Small intestine (tissue), 7 donors: ENCODE measurements around the gene TWIST2. TPM values are rescaled to one million over a fixed set of nuclear protein-coding genes. Genes with fewer than 3 reads are reported as not detected.

Experiments
- DNase-seq, 2 donors: peaks; one replicate each; pipeline versions ENCODE4 v3.0.0 to v3.0.0-alpha.2; 2013
- FAIRE-seq: peaks from 2 replicates; lab custom pipeline; 2012; peaks lifted over from hg19 to GRCh38; lab: Jason Lieb, UNC
- H3K27ac ChIP-seq, 3 donors: one replicate each; pipeline ENCODE4 v1.5.1; 2013; ENCODE audit warnings: low read length in 2 of 3, mild to moderate bottlenecking in 2 of 3, control low read depth in 1 of 3, inconsistent platforms in 1 of 3, low read depth in 1 of 3, moderate library complexity in 1 of 3
- H3K27me3 ChIP-seq, 3 donors: one replicate each; pipeline ENCODE4 v1.6.1; 2013; ENCODE audit warnings: low read length in 3 of 3, inconsistent platforms in 1 of 3; ENCODE audit not compliant: control insufficient read depth in 3 of 3, insufficient read depth in 3 of 3
- H3K36me3 ChIP-seq, 3 donors: one replicate each; pipeline ENCODE4 v1.6.1; 2013; ENCODE audit warnings: low read length in 3 of 3, inconsistent platforms in 1 of 3, low read depth in 1 of 3, mild to moderate bottlenecking in 1 of 3, moderate library complexity in 1 of 3; ENCODE audit not compliant: control insufficient read depth in 3 of 3, insufficient read depth in 2 of 3
- H3K4me1 ChIP-seq, 3 donors: one replicate each; pipeline ENCODE4 v1.6.1; 2013; ENCODE audit warnings: low read length in 2 of 3, inconsistent platforms in 1 of 3, low read depth in 1 of 3, mild to moderate bottlenecking in 1 of 3, moderate library complexity in 1 of 3; ENCODE audit not compliant: control insufficient read depth in 3 of 3, insufficient read depth in 2 of 3
- H3K4me3 ChIP-seq, 3 donors: one replicate each; pipeline ENCODE4 v1.5.1; 2013; ENCODE audit warnings: low read length in 3 of 3, control low read depth in 1 of 3, inconsistent platforms in 1 of 3, low read depth in 1 of 3, mild to moderate bottlenecking in 1 of 3, moderate library complexity in 1 of 3
- H3K9me3 ChIP-seq, 2 donors: one replicate each; pipeline ENCODE4 v1.6.1; 2013; ENCODE audit warnings: low read depth in 1 of 2, low read length in 1 of 2; ENCODE audit not compliant: control insufficient read depth in 2 of 2, insufficient read depth in 1 of 2
- WGBS, 3 donors: extraction: QIAGEN DNeasy Blood & Tissue Kit; methylation state at CpG; one replicate each; pipeline ENCODE4 v1.1.7; 2013; 5-methylcytosine and 5-hydroxymethylcytosine counted together
- polyA plus RNA-seq, 4 donors: library from polyadenylated mRNA; stranded (reverse) in 3 of 4; unstranded in 1 of 4; fragments of 200-250 nt in 3 of 4; fragments of 120-200 nt in 1 of 4; gene quantifications; one replicate each; pipeline versions ENCODE4 v1.2.1 to v1.2.3, GENCODE V29; 2013
- donor health status: healthy with polysubstance abuse.
- donor health status: control.
- donor health status: control.
- donor health status: Bipolar disorder and iron deficiency.
- donor health status: healthy.

Gene TWIST2
- polyA plus RNA-seq, 4 donors: 1.7 to 7.9 (median 3.0) TPM; not detected in 1

DNA sequence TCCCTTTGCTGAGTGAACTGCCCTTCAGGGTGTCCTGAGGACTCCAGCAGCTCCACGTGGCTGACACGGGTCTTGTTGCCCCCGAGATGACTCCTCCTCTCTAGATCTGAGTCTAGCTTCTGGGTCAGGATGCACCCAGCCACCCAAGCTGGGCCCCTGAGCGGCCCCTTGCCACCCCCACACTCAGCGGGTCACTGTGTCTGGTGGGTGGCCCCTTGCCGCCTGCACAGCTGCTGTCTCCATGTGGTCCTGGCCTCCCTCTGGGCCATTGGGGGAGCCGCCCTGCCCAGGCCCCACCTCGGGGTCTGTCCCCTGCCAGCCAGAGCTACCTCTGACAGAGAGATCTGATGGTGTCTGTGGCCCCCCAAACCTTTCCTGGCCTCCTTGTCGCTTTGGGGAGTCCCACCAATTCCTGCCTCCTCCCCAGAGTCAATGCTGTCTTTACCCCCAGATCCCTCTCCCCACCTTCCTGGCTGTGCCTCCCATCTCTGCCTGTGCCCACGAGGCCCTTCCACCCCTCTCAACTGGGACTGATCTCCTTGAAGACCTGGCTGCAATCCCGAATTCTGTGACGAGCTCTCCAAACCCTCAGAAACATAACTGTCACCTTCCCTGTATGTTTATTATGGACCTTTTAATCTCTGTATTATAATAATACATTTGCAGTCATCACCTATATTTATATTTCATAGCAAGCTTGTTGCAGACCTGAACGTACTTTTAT lies 46.5 kb downstream of the TWIST2 start:
- H3K4me1 ChIP-seq: peaks cover 0 to 2% (median 0%) of the 10 kb centered on the region in 3 donors
- 64 to 79% (median 68%) methylated on average over 11 to 13 of the region's 13 CpGs for WGBS, 3 donors
- no peak overlapping the region for H3K4me3 ChIP-seq
- no peaks in the 10 kb centered on the region for H3K36me3 ChIP-seq
- DNase-seq (no peak), FAIRE-seq (no peak)
- no peak overlapping the region for H3K27ac ChIP-seq
- H3K9me3 ChIP-seq: no peaks in the 10 kb centered on the region
- no peaks in the 10 kb centered on the region for H3K27me3 ChIP-seq

DNA sequence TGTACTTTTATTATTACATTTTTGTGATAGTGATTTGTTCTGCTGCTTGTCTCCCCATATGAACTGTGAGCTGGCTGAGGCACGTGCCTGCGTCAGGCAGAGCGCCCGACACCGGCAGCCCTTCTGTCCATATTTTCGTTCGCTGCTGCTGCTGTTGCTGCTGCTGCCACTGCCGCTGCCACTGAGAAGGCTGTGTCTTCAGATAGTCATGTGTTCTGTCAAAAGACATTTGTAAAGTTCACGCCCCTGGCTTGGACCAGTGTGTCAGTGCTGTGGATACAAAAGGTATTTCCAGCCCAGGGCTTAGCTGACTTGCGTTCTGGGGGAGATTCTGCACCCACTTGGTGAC lies 47.0 kb downstream of the TWIST2 start:
- WGBS, 3 donors: 83 to 91% (median 88%) methylated on average over 10 of the region's 10 CpGs
- Histone ChIP-seq H3K27ac (no peak overlapping the region), H3K9me3 (no peaks in the 10 kb centered on the region), H3K4me3 (no peak overlapping the region), H3K27me3 (no peaks in the 10 kb centered on the region), H3K36me3 (no peaks in the 10 kb centered on the region), H3K4me1 (peaks cover 0 to 2% (median 0%) of the 10 kb centered on the region in 3 donors)
- DNase-seq: no peak
- no peak for FAIRE-seq

- Histone ChIP-seq H3K4me3 (no peak overlapping the region), H3K9me3 (no peaks in the 10 kb centered on the region), H3K36me3 (no peaks in the 10 kb centered on the region), H3K27ac (no peak overlapping the region), H3K27me3 (no peaks in the 10 kb centered on the region), H3K4me1 (peaks cover 0 to 2% (median 0%) of the 10 kb centered on the region in 3 donors)
- FAIRE-seq: no peak
- WGBS, 3 donors: 55 to 70% (median 58%) methylated on average over 18 to 20 of the region's 20 CpGs
- no peak for DNase-seq
These were observed 47.5 kb downstream of the TWIST2 start for GRCh38 chr2:238895361-238895882.

DNA sequence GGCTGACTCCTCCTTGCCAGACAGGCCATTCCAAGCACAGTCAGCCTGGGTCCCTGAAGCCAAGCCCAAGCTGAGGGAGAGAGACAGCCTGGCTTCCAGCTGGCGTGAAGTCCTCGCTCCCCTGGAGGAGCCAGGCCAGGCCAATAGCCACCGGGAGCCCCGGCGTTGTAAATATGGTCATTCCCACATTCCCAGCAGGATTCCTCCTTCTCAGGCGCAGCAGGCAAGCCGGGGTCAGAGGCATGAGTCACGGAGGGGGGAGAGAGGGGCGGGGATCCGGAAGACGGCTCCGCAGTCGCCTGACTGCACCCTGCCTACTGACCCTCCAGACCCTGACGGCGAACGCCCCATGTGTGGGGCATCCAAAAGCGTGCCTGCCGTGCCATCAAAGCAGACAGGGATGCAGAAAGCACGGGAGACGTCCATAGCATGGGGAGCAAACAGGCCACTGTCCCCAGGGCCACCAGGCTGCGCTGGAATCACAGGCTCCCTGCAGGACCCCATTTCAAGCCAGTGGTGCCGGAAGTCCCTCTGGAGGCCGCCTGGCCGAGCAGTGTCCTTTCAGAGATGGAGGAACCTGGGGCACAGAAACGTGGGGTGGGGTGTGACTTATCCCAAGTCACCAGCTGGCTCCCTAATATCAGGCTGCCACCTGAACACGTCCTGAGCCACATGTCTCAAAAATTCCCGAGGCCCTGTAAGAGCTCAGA lies 48.2 kb downstream of the TWIST2 start:
- H3K4me1 ChIP-seq: peaks cover 0 to 2% (median 0%) of the 10 kb centered on the region in 3 donors
- H3K4me3 ChIP-seq: no peak overlapping the region
- no peaks in the 10 kb centered on the region for H3K27me3 ChIP-seq
- H3K9me3 ChIP-seq: no peaks in the 10 kb centered on the region
- DNase-seq: no peak
- no peaks in the 10 kb centered on the region for H3K36me3 ChIP-seq
- FAIRE-seq: no peak
- peak overlapping the region in 1 of 3 donors; percentile 14 for H3K27ac ChIP-seq
- 32 to 34% (median 34%) methylated on average over 25 to 27 of the region's 27 CpGs for WGBS, 3 donors

GRCh38 chr2:238896641-238897040 lies 48.8 kb downstream of the TWIST2 start:
- H3K27me3 ChIP-seq: no peaks in the 10 kb centered on the region
- H3K9me3 ChIP-seq: no peaks in the 10 kb centered on the region
- no peak for DNase-seq
- H3K36me3 ChIP-seq: no peaks in the 10 kb centered on the region
- peaks cover 0 to 2% (median 0%) of the 10 kb centered on the region in 3 donors for H3K4me1 ChIP-seq
- no peak for FAIRE-seq
- no peak overlapping the region for H3K4me3 ChIP-seq
- peak overlapping the region in 1 of 3 donors; percentile 14 for H3K27ac ChIP-seq
- 62 to 68% (median 62%) methylated on average over 5 of the region's 5 CpGs for WGBS, 3 donors

GRCh38 chr2:238897122-238897880 lies 49.4 kb downstream of the TWIST2 start:
- WGBS, 3 donors: 71 to 79% (median 73%) methylated on average over 19 of the region's 19 CpGs
- H3K27me3 ChIP-seq: no peaks in the 10 kb centered on the region
- FAIRE-seq (no peak), DNase-seq (no peak)
- peak overlapping the region in 1 of 3 donors; percentile 4 for H3K27ac ChIP-seq
- no peak overlapping the region for H3K4me3 ChIP-seq
- H3K36me3 ChIP-seq: no peaks in the 10 kb centered on the region
- peaks cover 0 to 2% (median 0%) of the 10 kb centered on the region in 3 donors for H3K4me1 ChIP-seq
- no peaks in the 10 kb centered on the region for H3K9me3 ChIP-seq

DNA sequence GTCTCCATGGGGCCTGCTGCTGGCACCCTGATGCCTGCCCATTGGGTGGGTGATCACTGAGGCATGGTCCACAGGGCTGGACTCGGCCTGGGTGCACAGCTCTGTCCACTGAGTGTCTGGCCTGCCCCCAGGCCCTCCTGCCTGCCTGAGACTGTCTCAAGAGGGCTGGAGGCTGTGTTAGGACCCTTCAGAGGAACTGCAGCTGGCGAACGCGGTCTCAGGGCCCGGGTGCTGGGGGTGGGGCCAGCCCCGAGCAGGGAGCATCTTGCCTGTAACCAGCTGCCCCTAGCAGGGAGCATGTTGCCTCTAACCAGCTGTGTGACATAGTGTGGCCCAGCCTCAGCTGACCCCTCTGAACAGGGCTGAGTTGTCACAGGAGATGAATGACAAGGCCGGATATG lies 50.0 kb downstream of the TWIST2 start:
- Histone ChIP-seq H3K9me3 (no peaks in the 10 kb centered on the region), H3K4me3 (no peak overlapping the region), H3K4me1 (peaks cover 0 to 2% (median 0%) of the 10 kb centered on the region in 3 donors), H3K27me3 (no peaks in the 10 kb centered on the region), H3K27ac (peak overlapping the region in 1 of 3 donors; percentile 3), H3K36me3 (no peaks in the 10 kb centered on the region)
- FAIRE-seq: no peak
- DNase-seq: peak in 1 of 2 donors; percentile 10
- 68 to 91% (median 74%) methylated on average over 7 of the region's 7 CpGs for WGBS, 3 donors
